ENCODE results near the gene ZNF740.
"Not testable (repeated sequence)": the region's sequence is repeated elsewhere in the genome, so short reads cannot be mapped to it uniquely, and the experiment has no call there.

Gene ZNF740

DNA sequence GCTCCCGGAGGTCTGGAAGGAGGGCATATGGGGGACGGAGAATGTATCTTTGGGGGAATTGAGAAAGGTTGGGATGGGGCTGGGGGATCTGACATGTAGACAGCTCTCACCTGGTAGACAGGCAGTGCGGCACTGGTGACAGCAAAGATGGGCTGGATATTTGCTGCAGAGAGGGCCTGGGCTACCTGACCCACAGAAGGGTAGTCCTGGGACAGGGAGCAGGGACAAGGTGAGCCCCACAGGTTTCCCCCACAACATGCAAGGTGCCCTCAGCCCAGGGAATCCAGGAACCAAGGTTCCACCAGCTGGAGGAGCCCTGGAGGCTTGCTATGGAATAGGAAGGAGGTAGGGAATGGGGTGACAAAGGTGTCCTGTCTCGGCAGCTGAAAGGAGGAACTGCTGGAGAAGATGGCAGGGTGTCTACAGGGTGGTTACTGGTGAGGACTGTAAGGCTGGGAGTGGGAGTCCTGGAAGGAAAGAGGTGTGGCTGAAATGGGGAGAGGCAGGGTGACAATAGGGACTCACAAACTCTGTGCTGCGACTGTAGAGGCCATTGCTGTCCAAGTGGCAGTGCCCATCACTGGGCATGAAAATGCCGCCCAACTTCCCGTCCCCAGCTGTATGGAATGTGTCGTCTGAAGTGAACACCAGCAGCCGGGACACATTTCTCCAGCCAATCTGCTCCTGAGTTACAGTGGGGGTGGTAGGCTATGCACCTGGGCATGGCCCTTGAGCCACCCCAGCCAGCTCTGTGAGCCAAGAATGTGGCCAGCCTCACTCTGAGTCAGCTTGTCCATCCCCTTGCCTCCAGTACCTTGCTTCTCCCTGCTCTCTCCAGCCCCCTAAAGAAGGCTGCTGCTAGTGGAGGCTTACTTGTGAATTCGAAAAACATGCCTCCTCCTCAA lies 15.2 kb downstream of the ZNF740 start:
- DNase-seq: no peak

- DNase-seq: no peak
These were observed 16.0 kb downstream of the ZNF740 start for GRCh38 chr12:53196486-53196885.

DNA sequence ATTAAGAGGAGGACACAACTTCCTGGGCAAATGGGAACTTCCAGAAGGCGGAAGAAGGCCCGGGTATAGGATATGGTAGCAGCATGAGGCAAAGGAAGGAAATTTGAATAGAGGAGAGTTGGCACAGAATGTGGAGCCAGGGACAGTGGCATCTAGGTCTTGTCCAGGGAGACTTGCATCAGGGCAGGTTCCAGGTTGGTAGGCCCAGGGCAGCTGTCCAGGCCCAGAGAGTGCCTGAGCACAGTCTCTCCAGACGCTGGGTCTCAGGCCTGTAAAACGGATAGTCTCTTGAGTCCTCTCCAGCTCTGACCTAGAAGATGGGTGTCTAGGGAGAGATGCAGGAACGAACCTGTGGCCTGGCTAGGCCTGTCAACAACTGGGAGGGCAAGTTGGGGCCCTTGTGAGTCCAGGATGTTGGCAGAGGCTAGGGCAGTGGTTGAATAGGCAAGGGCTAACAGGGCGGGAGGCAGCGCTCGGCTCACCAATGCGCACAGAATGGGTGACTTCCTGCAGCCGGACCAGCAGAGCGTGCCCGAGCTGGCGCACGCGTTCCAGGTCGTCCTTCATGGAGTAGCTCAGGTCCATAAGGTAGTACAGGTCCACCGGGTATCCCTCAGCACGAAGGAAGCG lies 16.6 kb downstream of the ZNF740 start:
- no peak for DNase-seq

DNA sequence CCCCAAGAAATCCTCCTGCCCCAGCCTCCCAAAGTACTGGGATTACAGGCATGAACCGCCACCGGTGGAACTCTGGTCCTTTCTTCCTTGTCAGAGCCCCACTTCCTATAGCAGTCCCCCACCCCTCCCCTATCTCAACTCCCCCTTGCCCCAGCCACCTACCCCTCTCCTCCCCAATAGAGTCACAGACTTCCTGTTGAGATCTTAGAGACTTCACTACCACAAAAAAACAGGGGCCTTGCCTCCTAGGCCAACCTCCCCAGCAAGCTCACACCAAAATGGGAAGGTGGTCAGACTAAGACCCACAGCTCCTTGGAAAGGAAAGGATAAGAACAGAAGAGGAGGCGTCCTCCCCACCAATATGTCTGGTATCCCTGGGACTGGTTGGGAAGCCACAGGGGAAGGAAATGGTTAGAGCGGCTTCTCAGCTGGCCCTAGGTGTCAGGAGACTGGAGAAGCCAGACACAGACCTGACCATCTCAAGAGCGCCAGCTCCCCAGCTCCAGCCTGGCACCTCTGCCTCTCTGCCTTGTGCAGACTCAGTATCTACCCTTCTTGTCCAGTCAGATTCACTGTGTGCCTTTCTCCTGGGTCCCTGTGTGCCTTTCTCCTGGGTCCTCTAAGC lies 18.1 kb downstream of the ZNF740 start:
- DNase-seq: no peak

GRCh38 chr12:53199700-53200099 lies 19.2 kb downstream of the ZNF740 start:
- peak; percentile 2 for DNase-seq

DNA sequence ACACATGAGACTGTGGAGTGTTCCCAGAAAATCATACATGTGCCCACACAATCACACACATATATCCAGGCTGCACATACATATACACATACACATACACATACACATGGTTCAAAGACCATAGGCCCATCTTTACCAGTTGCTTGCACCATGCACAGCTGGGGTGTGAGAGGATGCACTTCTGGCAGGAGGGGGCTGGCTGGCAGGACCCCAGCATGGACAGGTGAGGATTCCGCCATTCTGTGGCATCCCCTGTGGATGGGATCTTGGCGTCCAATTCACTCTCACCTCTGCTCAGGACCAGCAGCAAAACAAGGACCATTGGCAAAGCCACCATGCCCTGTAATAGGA lies 19.6 kb downstream of the ZNF740 start:
- DNase-seq: no peak

DNA sequence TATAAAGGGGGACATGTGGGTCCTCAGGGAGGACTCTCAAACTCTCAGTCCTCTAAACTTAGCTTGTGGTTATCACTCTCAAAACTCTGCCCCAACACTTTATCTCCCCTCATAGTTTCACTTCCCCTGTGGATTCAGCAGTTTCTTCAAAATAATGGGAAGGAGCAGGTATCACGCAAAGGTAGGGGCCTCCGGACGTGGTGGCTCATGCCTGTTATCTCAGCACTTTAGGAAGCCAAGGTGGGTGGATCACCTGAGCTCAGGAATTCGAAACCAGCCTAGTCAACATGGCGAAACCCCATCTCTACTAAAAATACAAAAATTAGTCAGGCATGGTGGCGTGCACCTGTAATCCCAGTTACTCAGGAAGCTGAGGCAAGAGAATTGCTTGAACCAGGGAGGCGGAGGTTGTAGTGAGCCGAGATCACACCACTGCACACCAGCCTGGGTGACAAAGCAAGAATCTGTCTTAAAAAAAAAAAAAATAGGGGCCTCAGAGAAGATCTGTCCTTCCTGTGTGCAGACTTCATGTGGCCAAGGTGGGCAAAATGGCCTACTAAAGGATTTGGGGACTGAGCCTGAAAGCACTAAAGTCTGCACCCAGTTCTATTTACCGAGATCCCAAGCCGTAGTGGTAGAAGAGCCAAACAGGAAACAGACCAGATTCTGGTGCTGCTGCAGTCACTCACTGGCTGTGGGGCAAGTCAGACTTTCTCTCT lies 20.1 kb downstream of the ZNF740 start:
- DNase-seq: no peak

DNA sequence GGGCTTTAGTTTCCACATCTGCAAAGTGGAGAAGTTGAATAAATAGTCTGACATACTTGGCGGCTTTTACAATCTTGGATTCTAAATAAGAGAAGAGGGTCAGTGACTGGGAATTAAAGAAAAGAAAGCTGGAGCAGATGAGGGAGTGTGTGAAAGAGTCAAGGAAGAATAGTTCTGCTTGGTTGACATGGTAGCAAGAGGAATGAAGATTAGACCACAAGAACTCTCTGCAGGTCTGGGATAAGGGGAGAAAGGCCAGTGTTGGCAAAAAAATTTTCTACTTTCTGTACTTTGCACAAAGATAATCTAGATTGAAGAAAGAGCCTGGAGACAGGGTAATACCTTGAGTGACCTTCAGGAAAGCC lies 20.6 kb downstream of the ZNF740 start:
- no peak for DNase-seq

- no peak for DNase-seq
These were observed 21.1 kb downstream of the ZNF740 start for GRCh38 chr12:53201639-53202038.

DNA sequence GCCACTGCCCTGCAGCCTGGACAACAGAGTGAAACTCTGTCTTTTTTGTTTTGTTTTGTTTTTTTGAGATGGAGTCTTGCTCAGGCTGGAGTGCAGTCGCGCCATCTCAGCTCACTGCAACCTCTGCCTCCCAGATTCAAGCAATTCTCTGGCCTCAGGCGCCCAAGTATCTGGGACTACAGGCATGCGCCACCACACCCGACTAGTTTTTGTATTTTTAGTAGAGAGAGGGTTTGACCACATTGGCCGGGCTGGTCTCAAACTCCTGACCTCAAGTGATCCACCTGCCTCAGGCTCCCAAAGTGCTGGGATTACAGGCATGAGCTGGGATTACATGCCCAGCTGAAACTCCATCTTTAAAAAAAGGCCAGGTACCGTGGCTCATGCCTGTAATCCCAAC lies 21.8 kb downstream of the ZNF740 start:
- not testable (repeated sequence) for DNase-seq

GRCh38 chr12:53204351-53204750 lies 23.8 kb downstream of the ZNF740 start:
- DNase-seq: no peak

DNA sequence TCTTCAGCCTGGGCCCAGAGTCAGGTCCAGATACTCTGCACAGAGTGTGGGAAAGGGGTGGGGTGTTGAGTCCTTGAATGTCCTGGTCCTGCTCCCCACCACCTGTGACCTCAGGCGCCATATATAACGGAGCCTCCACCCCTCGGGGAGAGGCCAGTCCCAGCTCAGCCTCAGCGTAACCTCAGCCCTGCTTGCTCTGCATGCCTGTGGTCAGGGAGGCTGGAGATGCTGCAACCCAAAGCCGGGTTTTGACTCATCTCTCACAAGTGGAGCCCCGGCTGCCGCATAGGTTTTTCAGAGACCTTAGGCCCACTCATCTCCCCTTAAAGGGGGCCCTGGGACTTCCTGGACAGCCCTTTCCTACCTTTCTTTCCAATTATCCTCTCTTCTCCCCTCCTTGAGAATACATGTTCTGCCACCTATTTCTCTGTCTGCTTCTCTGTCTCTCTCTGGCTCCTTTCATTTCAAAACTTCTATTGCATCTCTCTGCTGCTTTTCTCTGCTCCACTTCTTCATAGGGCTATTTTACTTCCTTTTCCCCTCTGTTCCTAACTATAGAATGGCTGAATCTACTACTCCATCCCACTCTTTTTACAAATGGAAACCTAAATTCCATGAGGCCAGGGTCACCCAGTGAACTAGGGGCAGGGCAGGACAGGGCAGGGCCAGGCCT lies 25.4 kb downstream of the ZNF740 start:
- peak; percentile 61 for DNase-seq

GRCh38 chr12:53207042-53207441 lies 26.5 kb downstream of the ZNF740 start, which contains the start of gene ITGB7:
TSS of gene ITGB7 (minus strand) at chr12:53207251. CDS start at chr12:53200443, 6,808 bp downstream.
- DNase-seq: no peak

DNA sequence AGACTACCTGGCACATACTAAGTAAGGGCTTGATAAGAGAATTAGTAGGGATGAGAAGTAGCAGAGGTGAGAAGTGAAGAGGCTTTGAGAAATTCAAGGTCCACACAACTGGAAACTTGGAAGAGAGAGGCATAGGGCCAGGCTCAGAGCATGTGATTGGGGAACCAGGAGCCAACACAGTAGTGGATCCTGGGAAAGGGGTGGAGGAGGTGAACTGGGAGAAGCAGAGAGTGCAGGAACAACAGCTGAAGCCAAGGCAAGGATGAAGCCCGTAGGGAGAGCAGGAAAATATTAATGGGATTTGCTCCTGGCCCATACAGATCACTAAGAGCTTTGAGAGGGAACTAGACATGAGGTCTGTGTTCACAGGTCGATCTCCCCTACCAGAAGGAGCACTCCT lies 27.9 kb downstream of the ZNF740 start:
- no peak for DNase-seq

DNA sequence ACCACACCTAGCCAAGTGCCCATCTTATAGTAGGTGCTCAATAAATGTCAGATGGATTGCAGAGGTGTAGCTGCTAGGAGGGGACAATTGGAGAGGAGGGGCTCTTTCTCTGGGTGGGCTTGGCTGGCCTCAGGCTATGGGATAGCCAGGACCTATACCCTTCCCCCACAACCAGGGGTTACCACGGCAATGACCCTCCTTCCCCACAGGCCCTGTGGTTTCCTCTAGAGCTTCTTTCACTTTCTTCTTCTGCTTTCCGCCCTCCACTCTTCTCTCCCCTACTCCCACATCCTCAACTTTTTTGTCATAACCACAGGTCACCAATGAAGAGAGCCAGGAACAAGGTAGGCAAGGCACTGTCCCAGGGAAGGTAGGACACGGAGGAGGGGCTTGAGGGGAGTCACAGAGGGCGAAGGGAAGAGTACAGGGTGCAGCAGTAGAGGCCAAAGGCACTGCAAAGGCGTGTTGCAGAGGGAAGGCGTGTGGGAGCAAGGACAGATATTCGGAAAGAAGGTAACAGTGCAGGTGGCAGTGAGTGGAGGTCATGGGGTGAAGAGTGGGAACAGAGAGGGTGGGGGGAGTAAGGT lies 28.4 kb downstream of the ZNF740 start:
- DNase-seq: no peak

DNA sequence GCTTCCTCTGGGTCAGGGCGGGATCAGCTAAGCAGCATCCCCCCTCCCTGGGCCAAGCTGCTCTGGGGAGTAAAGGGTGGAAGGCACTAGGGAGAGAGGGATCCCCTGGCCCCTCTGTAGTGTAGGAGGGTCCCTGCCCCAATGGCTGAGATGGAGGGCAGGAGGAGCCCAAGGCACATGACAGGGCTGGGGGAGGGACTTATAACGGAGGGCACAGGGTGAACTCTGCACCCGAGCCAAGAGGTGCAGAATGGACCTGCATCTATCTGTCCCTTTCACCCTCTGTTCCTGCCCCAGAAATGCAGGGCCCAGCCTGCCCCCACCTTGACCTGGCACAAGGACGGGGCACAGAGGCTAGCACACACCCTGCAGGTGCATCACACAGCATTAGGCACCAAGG lies 30.3 kb downstream of the ZNF740 start:
- peak; percentile 3 for DNase-seq

DNA sequence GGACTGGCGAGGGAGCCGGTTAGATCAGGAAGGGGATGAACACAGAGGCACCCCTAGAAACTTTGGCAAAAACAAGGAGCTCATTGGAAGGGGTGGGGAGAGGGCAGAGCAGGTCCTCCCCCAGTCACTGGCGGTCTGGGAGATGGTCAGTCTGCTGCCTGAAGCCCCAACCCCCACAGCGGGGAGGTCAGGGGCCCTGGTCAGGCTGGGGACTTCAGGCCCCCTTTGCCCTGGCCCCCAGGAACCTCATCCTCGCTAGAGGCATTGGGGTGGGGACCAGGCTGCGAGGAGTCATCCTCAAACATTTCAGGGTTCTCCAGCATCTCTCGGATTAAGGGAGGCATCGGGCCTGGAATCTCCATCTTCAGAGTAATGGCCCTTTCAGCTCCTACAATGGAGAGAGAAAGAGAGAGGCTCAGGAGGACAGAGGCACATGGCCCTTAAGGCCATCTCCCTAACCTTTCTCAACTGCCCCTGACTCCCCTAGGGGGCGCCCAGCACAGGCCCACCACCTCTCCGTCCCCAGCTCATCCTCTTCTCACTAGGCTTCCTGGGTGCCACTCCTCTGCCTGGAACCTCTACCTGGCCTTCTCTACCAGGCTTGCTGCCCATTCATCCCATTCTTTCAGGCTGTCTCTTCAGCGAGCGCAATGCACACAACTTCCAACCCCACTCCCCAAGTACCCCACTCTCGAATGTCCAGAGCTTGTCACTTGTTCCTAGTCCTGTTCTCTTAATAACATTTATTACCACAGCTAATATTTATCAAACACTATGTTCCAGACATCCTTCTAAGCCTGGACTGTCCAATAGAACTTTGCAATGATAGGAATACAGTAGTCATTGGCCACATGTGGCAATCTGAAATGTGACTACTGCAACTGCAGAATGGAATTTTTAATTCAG lies 31.2 kb downstream of the ZNF740 start:
- DNase-seq: peak; percentile 28

DNA sequence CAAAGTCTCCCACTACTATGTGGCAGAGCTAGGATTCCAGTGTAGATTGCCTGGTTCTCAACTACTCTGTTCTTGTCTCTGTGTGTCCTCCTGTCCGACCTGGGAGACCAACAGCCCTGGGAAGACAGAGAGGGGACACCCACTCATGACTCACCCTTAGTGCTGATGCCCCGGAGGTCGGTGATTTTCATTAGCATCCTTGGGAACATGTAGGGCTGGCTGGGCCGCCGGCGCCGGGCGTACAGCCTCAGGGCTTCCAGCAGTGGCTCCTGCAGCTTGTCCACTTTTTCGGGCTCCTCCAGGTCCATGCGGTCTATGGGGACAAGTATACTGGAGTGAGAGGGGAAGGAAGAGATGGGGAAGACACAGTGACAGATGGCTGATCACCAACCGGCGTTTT lies 32.4 kb downstream of the ZNF740 start:
- no peak for DNase-seq

- peak; percentile 81 for DNase-seq
These were observed 32.8 kb downstream of the ZNF740 start for GRCh38 chr12:53213348-53213747.

DNA sequence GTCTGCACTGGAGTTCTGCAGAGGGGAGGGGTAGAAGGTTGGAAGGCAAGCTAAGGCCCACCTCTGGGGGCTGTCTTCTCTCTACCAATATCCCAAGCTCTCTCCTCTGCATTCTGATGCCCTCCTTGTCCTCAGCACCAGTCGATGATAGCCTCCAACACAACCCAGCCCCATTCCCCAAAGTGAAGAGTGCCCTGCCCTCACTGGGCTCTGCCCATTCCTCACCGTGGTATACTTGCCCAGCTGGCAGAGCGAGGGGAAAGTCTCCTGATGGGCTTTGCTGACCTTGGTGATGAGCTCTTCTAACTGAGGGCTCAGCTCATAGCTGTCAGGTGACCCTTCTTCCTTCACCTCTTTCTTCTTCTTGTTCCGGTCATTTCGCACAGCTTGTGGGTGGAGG lies 33.7 kb downstream of the ZNF740 start:
- no peak for DNase-seq
